Adrenal gland (tissue), 12 donors: ENCODE data around the gene MFSD12. TPM values are rescaled to one million over a fixed set of nuclear protein-coding genes. Genes with fewer than 3 reads are reported as not detected.

Experiments
- DNase-seq, 7 donors: peaks; one replicate each; pipeline ENCODE4 v3.0.0-alpha.2; 2019 to 2020
- H3K27ac ChIP-seq, 5 donors: fragments of 200-600 bp; sonication (generic) in 4 of 5; 1 replicate in 3 of 5; 2 replicates in 2 of 5; pipeline versions ENCODE4 v1.5.1 to v1.8.0; 2016 to 2020; ENCODE audit warnings: mild to moderate bottlenecking in 1 of 5
- H3K27me3 ChIP-seq: fragments of 200-600 bp; 2 replicates; pipeline ENCODE4 v1.8.0; 2021
- H3K36me3 ChIP-seq, 2 donors: fragments of 200-600 bp; replicated peaks in 1 of 2; 1 replicate in 1 of 2; 2 replicates in 1 of 2; pipeline versions ENCODE4 v1.5.1 to v1.8.0; 2018 to 2022
- H3K4me1 ChIP-seq, 2 donors: fragments of 200-600 bp; replicated peaks in 1 of 2; 1 replicate in 1 of 2; 2 replicates in 1 of 2; pipeline versions ENCODE4 v1.5.1 to v1.8.0; 2018 to 2021
- H3K4me3 ChIP-seq, 4 donors: fragments of 200-600 bp; sonication (generic) in 3 of 4; one replicate each; pipeline ENCODE4 v1.5.1; 2016 to 2018
- H3K9me3 ChIP-seq, 3 donors: fragments of 200-600 bp; sonication (generic) in 1 of 3; replicated peaks in 1 of 3; 1 replicate in 2 of 3; 2 replicates in 1 of 3; pipeline versions ENCODE4 v1.5.1 to v1.8.0; 2016 to 2021
- POLR2A ChIP-seq, 2 donors: fragments of 450-650 bp; IDR thresholded peaks; one replicate each; pipeline ENCODE4 v1.6.1; 2017; ENCODE audit warnings: antibody characterized with exemption in 2 of 2, mild to moderate bottlenecking in 2 of 2, moderate library complexity in 1 of 2
- WGBS, 4 donors: extraction: QIAGEN DNeasy Blood & Tissue Kit in 2 of 4; methylation state at CpG; one replicate each; pipeline versions ENCODE4 v1.1.5 to v1.1.7; 2013 to 2017; 5-methylcytosine and 5-hydroxymethylcytosine counted together
- intact Hi-C, 2 donors: fragments of 100-400 bp; cut with DNase I; formaldehyde crosslinking; loops; one replicate each; pipeline versions ENCODE4 v1.14.1 to v1.15.0; 2022 to 2023
- polyA plus RNA-seq, 3 donors: library from polyadenylated mRNA; stranded (reverse); fragments of 200-250 nt in 2 of 3; fragments of 350-450 nt in 1 of 3; fragmentation: Illumina TruSeq in 1 of 3; extraction: RNeasy Lipid Tissue Mini Kit (QIAGEN cat#74804) in 1 of 3; gene quantifications; one replicate each; pipeline ENCODE4 v1.2.3, GENCODE V29; 2013 to 2014
- total RNA-seq, 9 donors: library from RNA; depleted of rRNA in 4 of 9; stranded (reverse); fragments of >200 nt in 4 of 9; fragments of 120-200 nt in 1 of 9; fragmentation: NEBNext Ultra II Directional in 1 of 9; extraction: Animal tissue kit (Norgen Biotek cat#: 25700) in 1 of 9; gene quantifications; one replicate each; pipeline versions ENCODE4 v1.1.0 to v1.2.4, GENCODE V29; 2013 to 2023
- TF ChIP-seq, protein P1 (sequence below), 6 experiments: fragments of 450-650 bp in 4 of 6; fragments of 200-600 bp in 2 of 6; sonication (generic) in 1 of 6; IDR thresholded peaks; 1 replicate in 5 of 6; 2 replicates in 1 of 6; pipeline versions ENCODE4 v1.5.1 to v1.8.0; 2016 to 2021; ENCODE audit warnings: antibody characterized with exemption in 6 of 6, mild to moderate bottlenecking in 2 of 6, moderate library complexity in 1 of 6
- donor health status: healthy with polysubstance abuse.
- donor health status: Bipolar disorder and iron deficiency.
- donor health status: DM: yes; HTN: yes; CAD: no.
- donor health status: DM: no; HTN: no; CAD: no.
- donor health status: DM: no; HTN: no; CAD: no.
- donor health status: DM: yes; HTN: yes; CAD: no.

MFSD12 gene
- total and polyA plus RNA-seq, 12 donors, result 18.5 to 123 (median 61.1) TPM

DNA sequence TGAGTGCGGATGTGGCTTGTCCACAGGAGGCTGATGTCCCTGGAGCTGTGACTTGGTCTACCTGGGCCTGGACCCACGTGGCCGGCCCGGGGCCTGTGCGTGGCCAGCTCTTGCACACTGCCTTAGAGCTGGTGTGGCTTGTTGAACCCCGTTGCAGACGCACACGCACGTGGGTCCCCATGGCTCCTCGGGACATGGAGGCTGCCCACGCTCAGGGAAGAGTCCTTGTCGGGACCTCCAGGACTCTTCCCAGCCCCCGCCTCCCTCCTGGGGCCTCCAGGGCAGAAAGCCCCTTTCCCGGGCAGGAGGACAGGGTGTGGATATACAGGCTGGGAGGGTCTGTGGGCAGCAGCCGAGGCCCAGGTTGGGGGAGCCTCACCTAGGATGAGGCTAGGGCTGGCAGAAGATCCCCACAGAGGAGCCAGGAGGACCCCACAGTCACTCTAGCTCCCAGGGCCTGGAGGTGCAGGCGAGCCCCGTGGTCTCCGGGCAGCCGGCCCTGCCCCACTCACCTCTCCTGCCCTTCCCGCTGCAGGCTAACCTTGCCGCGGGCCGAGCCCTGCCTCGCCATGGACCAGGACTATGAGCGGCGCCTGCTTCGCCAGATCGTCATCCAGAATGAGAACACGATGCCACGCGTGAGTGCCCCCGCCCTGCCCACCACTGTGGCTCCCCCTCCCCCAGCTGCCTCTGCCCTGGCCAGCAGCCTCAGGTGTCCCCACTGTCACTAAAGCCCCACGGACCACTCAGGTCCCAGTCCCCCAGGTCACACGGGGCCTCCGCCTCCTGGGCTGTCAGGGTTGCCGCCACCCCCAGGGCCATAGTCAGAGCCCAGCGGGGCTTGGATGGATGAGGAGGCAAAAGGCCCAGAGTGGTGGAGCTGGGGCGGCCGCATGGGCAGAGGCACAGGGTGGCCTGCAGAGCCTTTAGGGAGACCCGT is 34.7 kb downstream of the MFSD12 start:
- H3K36me3 ChIP-seq, result peaks cover 0 to 40% of the 10 kb centered on the region in 2 donors
- intact Hi-C loops, result no loop called here
- H3K4me3 ChIP-seq, result no peak overlapping the region
- peak overlapping the region in 2 of 5 donors; percentile 72 to 78 for H3K27ac ChIP-seq
- WGBS, 4 donors, result 85 to 90% (median 88%) methylated on average over 5 to 40 of the region's 40 CpGs
- no peak for TF ChIP-seq POLR2A (IDR thresholded peaks at IDR 0.05)
- TF ChIP-seq, protein P1, sequence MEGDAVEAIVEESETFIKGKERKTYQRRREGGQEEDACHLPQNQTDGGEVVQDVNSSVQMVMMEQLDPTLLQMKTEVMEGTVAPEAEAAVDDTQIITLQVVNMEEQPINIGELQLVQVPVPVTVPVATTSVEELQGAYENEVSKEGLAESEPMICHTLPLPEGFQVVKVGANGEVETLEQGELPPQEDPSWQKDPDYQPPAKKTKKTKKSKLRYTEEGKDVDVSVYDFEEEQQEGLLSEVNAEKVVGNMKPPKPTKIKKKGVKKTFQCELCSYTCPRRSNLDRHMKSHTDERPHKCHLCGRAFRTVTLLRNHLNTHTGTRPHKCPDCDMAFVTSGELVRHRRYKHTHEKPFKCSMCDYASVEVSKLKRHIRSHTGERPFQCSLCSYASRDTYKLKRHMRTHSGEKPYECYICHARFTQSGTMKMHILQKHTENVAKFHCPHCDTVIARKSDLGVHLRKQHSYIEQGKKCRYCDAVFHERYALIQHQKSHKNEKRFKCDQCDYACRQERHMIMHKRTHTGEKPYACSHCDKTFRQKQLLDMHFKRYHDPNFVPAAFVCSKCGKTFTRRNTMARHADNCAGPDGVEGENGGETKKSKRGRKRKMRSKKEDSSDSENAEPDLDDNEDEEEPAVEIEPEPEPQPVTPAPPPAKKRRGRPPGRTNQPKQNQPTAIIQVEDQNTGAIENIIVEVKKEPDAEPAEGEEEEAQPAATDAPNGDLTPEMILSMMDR (IDR thresholded peaks at IDR 0.05), result no peak
- H3K27me3 ChIP-seq, result no peaks in the 10 kb centered on the region
- H3K9me3 ChIP-seq, result no peaks in the 10 kb centered on the region
- peaks cover 17 to 36% of the 10 kb centered on the region in 2 donors for H3K4me1 ChIP-seq
- DNase-seq, result no peak

DNA sequence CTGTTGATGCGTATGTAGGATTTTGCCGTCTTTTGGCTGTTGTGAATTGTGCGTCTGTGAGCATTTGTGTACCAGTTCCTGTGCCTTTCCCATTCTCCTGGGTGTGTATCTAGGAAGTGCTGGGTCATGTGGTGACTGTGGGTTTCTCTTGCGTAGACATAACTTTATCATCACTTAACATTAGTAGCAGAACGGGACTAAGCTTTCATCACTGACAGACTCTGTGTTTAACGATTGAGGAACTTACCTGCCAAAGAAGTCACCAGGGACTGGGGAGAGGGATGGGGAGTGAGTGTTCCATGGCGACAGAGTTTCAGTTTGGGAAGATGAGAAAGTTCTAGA is 36.3 kb downstream of the MFSD12 start:
- H3K9me3 ChIP-seq, result no peaks in the 10 kb centered on the region
- TF ChIP-seq, protein P1 (IDR thresholded peaks at IDR 0.05), result no peak
- no peak for TF ChIP-seq POLR2A (IDR thresholded peaks at IDR 0.05)
- intact Hi-C loops, result no loop called here
- DNase-seq, result no peak
- H3K27me3 ChIP-seq, result no peaks in the 10 kb centered on the region
- H3K4me3 ChIP-seq, result no peak overlapping the region
- WGBS, 4 donors, result 86 to 95% (median 90%) methylated on average over 7 of the region's 7 CpGs
- H3K4me1 ChIP-seq, result peaks cover 23 to 46% of the 10 kb centered on the region in 2 donors
- peak overlapping the region in 1 of 5 donors; percentile 13 for H3K27ac ChIP-seq
- H3K36me3 ChIP-seq, result peaks cover 0 to 24% of the 10 kb centered on the region in 2 donors

DNA sequence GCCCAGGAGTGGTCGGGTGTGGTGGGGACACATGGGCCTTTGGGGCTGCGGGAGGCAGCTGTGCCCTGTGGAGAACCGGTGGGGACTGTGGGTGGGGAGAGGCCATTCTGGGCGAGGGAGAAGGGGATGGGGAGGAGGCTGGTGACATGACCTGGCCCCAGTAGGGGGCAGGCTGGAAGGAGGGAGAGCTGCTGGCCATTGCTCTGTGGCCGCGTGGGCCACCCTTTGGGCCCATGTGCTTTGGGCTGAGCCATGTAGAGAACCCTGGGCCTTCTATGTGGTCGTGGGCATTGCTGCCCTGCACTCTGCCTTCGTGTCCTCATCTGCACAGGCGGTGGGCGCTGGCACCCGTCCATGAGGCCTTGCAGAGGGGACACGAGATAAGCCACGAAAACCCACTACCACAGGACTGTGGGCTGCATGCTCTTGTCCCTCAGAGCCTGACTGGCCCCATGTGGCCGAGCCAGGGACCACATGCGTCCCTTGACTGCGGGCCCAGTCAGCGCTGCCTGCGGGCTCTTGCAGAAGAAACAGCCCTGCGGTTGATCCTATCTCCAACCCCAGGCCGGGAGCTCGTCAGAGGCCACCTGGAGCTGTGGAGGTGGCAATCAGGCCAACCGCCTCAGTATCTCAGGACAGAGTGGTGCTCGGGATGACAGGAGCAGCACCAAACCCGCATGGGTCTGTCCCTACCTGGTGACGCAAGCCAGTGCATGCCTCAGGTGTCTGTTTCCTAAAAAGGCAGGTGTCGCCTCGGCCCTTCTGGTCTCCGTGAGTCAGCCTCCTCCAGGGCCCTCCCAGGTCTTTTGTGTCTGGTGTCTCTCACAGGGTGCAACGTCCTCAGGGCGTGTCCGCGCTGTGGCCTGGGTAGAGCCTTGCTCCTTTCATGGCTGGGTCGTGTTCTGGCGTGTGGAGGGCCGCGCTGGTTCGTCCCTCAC is 37.0 kb downstream of the MFSD12 start:
- Histone ChIP-seq H3K27me3 (no peaks in the 10 kb centered on the region), H3K9me3 (no peaks in the 10 kb centered on the region), H3K27ac (peak overlapping the region in 1 of 5 donors; percentile 13), H3K4me1 (peaks cover 23 to 46% of the 10 kb centered on the region in 2 donors), H3K36me3 (peaks cover 0 to 18% of the 10 kb centered on the region in 2 donors), H3K4me3 (no peak overlapping the region)
- intact Hi-C loops, result no loop called here
- no peak for TF ChIP-seq POLR2A (IDR thresholded peaks at IDR 0.05)
- TF ChIP-seq, protein P1 (IDR thresholded peaks at IDR 0.05), result no peak
- 88 to 90% (median 89%) methylated on average over 21 to 37 of the region's 37 CpGs for WGBS, 4 donors
- DNase-seq, result peak in 3 of 7 donors; percentile 20 to 86 (median 33)

DNA sequence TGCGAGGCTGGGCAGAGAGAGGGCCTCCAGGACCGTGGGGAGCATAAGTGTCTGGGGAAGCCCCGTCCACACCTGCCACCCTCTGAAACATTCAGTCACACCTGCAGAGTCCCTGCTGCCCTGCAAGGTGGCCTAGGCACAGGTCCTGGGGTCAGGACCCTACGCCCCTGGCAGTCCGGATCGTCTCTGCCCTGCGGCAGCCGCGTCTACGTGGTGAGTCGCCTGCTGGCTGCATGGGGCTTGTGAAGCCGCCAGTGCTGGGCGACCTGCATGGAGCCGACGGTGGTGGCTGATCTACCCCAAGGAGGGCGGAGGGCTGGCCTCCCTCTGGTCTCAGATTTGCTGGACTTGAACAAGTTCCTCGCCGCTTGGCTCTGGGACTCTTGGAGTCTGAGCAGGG is 38.3 kb downstream of the MFSD12 start:
- no peak overlapping the region for H3K4me3 ChIP-seq
- no peak for DNase-seq
- H3K9me3 ChIP-seq, result no peaks in the 10 kb centered on the region
- no peak overlapping the region for H3K27ac ChIP-seq
- WGBS, 4 donors, result 83 to 88% (median 86%) methylated on average over 1 to 18 of the region's 18 CpGs
- H3K27me3 ChIP-seq, result no peaks in the 10 kb centered on the region
- peaks cover 0 to 14% of the 10 kb centered on the region in 2 donors for H3K36me3 ChIP-seq
- intact Hi-C loops, result no loop called here
- peaks cover 18 to 36% of the 10 kb centered on the region in 2 donors for H3K4me1 ChIP-seq
- TF ChIP-seq, protein P1 (IDR thresholded peaks at IDR 0.05), result no peak
- no peak for TF ChIP-seq POLR2A (IDR thresholded peaks at IDR 0.05)
